KOPT-K1 (cell line): Measurements from ENCODE around the gene DOCK8.
"Not testable (repeated sequence)": the region's sequence is repeated elsewhere in the genome, so short reads cannot be mapped to it uniquely, and the experiment has no call there.

ENCODE experiments used
- H3K27ac ChIP-seq: fragments of 200-600 bp; sonication (generic); 2 replicates; pipeline ENCODE4 v1.5.1; 2016; ENCODE audit warnings: antibody characterized with exemption, mild to moderate bottlenecking, low read depth, low read length; ENCODE audit not compliant: poor library complexity, severe bottlenecking
- H3K36me3 ChIP-seq: fragments of 200-600 bp; sonication (generic); 2 replicates; pipeline ENCODE4 v1.5.1; 2017; ENCODE audit warnings: antibody characterized with exemption, mild to moderate bottlenecking, low read length, moderate library complexity; ENCODE audit not compliant: insufficient read depth
- H3K9me3 ChIP-seq: fragments of 200-600 bp; sonication (generic); 2 replicates; pipeline ENCODE4 v1.5.1; 2017; ENCODE audit warnings: antibody characterized with exemption, low read length, mild to moderate bottlenecking; ENCODE audit not compliant: insufficient read depth, poor library complexity, severe bottlenecking

DOCK8 gene

GRCh38 chr9:405341-405740 lies 190.7 kb downstream of the DOCK8 start:
- no peaks in the 10 kb centered on the region for H3K9me3 ChIP-seq
- no peak overlapping the region for H3K27ac ChIP-seq
- H3K36me3 ChIP-seq = peaks cover 95% of the 10 kb centered on the region

- peaks cover 96% of the 10 kb centered on the region for H3K36me3 ChIP-seq
- no peak overlapping the region for H3K27ac ChIP-seq
- H3K9me3 ChIP-seq = no peaks in the 10 kb centered on the region
Observed at GRCh38 chr9:406886-407654, 192.4 kb downstream of the DOCK8 start.

GRCh38 chr9:409655-410054 lies 195.0 kb downstream of the DOCK8 start:
- not testable (repeated sequence) for H3K9me3 ChIP-seq, H3K27ac ChIP-seq
- peaks cover 96% of the 10 kb centered on the region for H3K36me3 ChIP-seq

GRCh38 chr9:414595-414994 lies 199.9 kb downstream of the DOCK8 start:
- H3K9me3 ChIP-seq = no peaks in the 10 kb centered on the region
- H3K36me3 ChIP-seq = peaks cover 96% of the 10 kb centered on the region
- no peak overlapping the region for H3K27ac ChIP-seq

- no peak overlapping the region for H3K27ac ChIP-seq
- H3K9me3 ChIP-seq = no peaks in the 10 kb centered on the region
- H3K36me3 ChIP-seq = peaks cover 100% of the 10 kb centered on the region
Observed at GRCh38 chr9:419571-420171, 205.0 kb downstream of the DOCK8 start.

GRCh38 chr9:421896-422295 lies 207.2 kb downstream of the DOCK8 start:
- Histone ChIP-seq H3K36me3 (peaks cover 100% of the 10 kb centered on the region), H3K27ac (no peak overlapping the region), H3K9me3 (no peaks in the 10 kb centered on the region)

- peaks cover 100% of the 10 kb centered on the region for H3K36me3 ChIP-seq
- no peaks in the 10 kb centered on the region for H3K9me3 ChIP-seq
- H3K27ac ChIP-seq = no peak overlapping the region
Observed at GRCh38 chr9:426264-426663, 211.6 kb downstream of the DOCK8 start.

GRCh38 chr9:426976-427375 lies 212.3 kb downstream of the DOCK8 start:
- H3K36me3 ChIP-seq = peaks cover 100% of the 10 kb centered on the region
- H3K9me3 ChIP-seq = no peaks in the 10 kb centered on the region
- no peak overlapping the region for H3K27ac ChIP-seq

GRCh38 chr9:431701-432100 lies 217.0 kb downstream of the DOCK8 start:
- Histone ChIP-seq H3K9me3 (no peaks in the 10 kb centered on the region), H3K36me3 (peaks cover 100% of the 10 kb centered on the region), H3K27ac (no peak overlapping the region)

- Histone ChIP-seq H3K36me3 (peaks cover 100% of the 10 kb centered on the region), H3K9me3 (no peaks in the 10 kb centered on the region)
Observed at GRCh38 chr9:436482-436881, 221.8 kb downstream of the DOCK8 start.

GRCh38 chr9:437066-437465 lies 222.4 kb downstream of the DOCK8 start:
- Histone ChIP-seq H3K9me3 (no peaks in the 10 kb centered on the region), H3K36me3 (peaks cover 100% of the 10 kb centered on the region), H3K27ac (no peak overlapping the region)

More at GRCh38 chr9:436482-436881, 221.8 kb downstream of the DOCK8 start:
- H3K27ac ChIP-seq = no peak overlapping the region

- Histone ChIP-seq H3K9me3 (no peaks in the 10 kb centered on the region), H3K27ac (no peak overlapping the region), H3K36me3 (peaks cover 100% of the 10 kb centered on the region)
Observed at GRCh38 chr9:437574-438001, 222.9 kb downstream of the DOCK8 start.

- Histone ChIP-seq H3K27ac (no peak overlapping the region), H3K36me3 (peaks cover 100% of the 10 kb centered on the region)
Observed at GRCh38 chr9:438066-438465, 223.4 kb downstream of the DOCK8 start.

GRCh38 chr9:438961-439768 lies 224.5 kb downstream of the DOCK8 start:
- H3K9me3 ChIP-seq = no peaks in the 10 kb centered on the region
- H3K27ac ChIP-seq = no peak overlapping the region
- H3K36me3 ChIP-seq = peaks cover 100% of the 10 kb centered on the region

More at GRCh38 chr9:438066-438465, 223.4 kb downstream of the DOCK8 start:
- H3K9me3 ChIP-seq = no peaks in the 10 kb centered on the region

GRCh38 chr9:441126-441525 lies 226.5 kb downstream of the DOCK8 start:
- Histone ChIP-seq H3K27ac (no peak overlapping the region), H3K36me3 (peaks cover 100% of the 10 kb centered on the region), H3K9me3 (no peaks in the 10 kb centered on the region)
